Renal pelvis (tissue), 4 donors: ENCODE data around the gene UBQLN2. TPM values are rescaled to one million over a fixed set of nuclear protein-coding genes. Genes with fewer than 3 reads are reported as not detected.

Experiments
- DNase-seq: peaks from one replicate; pipeline ENCODE4 v3.0.0-alpha.2; 2013
- polyA plus RNA-seq, 3 donors: library from polyadenylated mRNA; unstranded; fragments of 120-200 nt; gene quantifications; one replicate each; pipeline ENCODE4 v1.2.1, GENCODE V29; 2013; ENCODE audit not compliant: insufficient read length in 3 of 3

Gene UBQLN2
- polyA plus RNA-seq, 3 donors = 39.9 to 45.9 (median 41.0) TPM

DNA sequence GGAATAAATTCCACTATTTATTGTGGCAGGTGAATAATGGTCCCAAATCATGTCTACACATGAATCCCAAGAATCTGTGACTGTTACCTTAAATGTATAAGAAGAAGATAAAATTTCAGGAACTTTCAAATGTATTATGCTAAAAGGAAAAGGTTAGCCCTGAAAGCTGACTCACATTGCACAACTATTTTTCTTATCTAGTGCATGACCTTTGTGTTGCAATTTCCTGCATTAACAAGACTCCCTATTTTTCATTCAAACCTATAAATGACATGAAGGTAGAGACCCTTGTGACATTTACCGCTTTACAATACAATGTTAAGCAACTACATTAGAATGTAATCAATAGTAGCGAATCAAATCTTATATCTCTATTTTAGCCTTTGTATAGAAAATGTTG lies 36.7 kb downstream of the UBQLN2 start:
- no peak for DNase-seq

DNA sequence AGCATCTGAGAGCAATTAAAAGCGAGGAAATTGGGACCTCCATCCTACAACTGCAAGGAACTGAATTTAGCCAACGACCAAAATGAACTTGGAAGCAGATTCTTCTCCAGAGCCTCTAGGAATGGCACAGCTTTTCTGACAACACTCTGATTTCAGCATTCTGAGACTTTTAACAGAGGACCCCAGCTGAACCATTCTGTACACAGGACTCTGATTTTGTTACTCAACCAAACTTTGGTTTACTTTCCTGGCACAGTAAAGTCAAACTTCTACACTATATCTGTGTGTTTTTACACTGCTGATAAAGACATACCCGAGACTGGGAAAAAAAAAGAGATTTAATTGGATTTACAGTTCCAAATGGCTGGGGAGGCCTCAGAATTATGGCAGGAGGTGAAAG lies 37.6 kb downstream of the UBQLN2 start:
- no peak for DNase-seq

DNA sequence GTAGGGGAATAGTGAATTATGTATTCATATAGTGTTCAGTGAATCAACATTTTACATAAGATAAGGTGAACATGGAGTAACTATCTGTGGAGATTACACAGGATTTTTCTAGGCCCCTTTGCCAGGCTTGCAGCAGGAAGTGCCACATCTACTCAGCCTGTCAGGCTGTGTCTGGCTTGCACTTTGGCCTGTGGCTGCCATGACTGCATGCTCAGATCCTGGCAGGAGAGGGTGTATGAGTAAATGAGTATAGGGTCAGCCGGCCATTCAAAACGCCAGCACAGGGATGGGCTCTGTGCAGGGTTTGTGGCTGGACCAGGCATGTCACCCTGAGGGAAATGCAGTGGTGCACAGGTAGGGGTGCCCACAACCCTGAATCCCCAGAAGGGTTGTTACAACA lies 51.9 kb downstream of the UBQLN2 start:
- DNase-seq = no peak

Other genes starting within 250 kb of the UBQLN2 start
- gene NBDY, start 165.6 kb downstream of the UBQLN2 start, polyA plus RNA-seq = 100 to 1,000 TPM in 2 of 3 donors, 10 to 100 TPM in 1; 91.6 to 106 (median 100) TPM